ENCODE measurements around the gene MAP3K7. TPM values are rescaled to one million over a fixed set of nuclear protein-coding genes. Genes with fewer than 3 reads are reported as not detected.

MAP3K7 gene
- total and polyA plus RNA-seq, 11 donors: 9.6 to 26.1 (median 18.0) TPM

DNA sequence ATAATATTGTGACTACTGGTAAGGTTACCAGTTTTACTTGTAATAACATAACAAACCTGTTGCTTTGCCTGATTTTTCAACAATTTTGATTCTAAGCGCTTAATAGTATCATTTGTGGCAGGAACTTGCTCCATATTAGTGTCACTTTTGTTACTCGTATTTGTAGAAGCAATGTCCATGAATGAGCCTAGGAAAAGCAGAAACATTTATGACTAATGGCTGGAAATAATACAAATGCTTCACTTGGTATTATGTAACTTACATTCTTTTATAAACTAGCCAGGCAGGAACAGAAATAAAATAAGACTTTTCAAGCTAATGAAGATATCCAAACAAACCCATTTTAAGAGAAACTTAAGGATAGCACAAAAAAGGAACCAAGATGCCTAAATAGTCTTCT lies 38.9 kb downstream of the MAP3K7 start:
- intact Hi-C loops (cut with DNase I): no loop called here
- Histone ChIP-seq H3K27ac (no peak overlapping the region), H3K27me3 (no peaks in the 10 kb centered on the region), H3K4me3 (no peak overlapping the region), H3K9me3 (no peaks in the 10 kb centered on the region), H3K36me3 (peaks cover 0 to 100% (median 99%) of the 10 kb centered on the region in 9 donors), H3K4me1 (peaks cover 0 to 4% (median 0%) of the 10 kb centered on the region in 12 donors)
- 91 to 98% (median 97%) methylated on average over 2 of the region's 2 CpGs for WGBS, 4 donors
- DNase-seq (no peak), ATAC-seq (no peak)
- no peak for TF ChIP-seq CTCF (IDR thresholded peaks at IDR 0.05)
- TF ChIP-seq POLR2A (IDR thresholded peaks at IDR 0.05): no peak

GRCh38 chr6:90547079-90547478 lies 39.8 kb downstream of the MAP3K7 start:
- intact Hi-C loops (cut with DNase I): no loop called here
- WGBS, 4 donors: 76 to 80% (median 79%) methylated on average over 4 of the region's 4 CpGs
- no peaks in the 10 kb centered on the region for H3K27me3 ChIP-seq

DNA sequence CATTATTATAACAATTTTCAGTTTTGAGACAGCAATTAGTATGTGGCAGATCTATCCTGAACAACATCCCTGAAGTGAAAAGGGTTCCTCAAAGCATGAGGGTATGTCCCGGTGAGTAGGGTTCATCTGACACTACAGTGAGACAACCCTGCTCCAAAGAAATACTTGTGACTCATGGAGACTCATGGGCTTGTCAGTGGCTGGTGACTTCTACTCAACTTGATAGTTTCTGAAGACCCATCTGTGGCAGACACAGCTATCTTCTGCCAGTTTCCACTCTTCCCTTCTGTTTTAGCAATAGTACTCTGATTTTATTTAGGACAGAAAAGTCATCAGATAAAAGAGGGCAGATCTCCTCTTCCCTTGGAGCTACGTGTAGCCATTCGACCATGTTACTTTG lies 41.4 kb downstream of the MAP3K7 start:
- H3K27ac ChIP-seq: no peak overlapping the region
- H3K9me3 ChIP-seq: no peaks in the 10 kb centered on the region
- no peak for DNase-seq
- H3K4me3 ChIP-seq: no peak overlapping the region
- intact Hi-C loops (cut with DNase I): no loop called here
- H3K4me1 ChIP-seq: peaks cover 0 to 4% (median 0%) of the 10 kb centered on the region in 12 donors
- H3K36me3 ChIP-seq: peaks cover 0 to 100% (median 89%) of the 10 kb centered on the region in 9 donors
- ATAC-seq: no peak
- WGBS, 4 donors: 92 to 97% (median 92%) methylated on average over 3 of the region's 3 CpGs
- TF ChIP-seq POLR2A (IDR thresholded peaks at IDR 0.05) (no peak), CTCF (IDR thresholded peaks at IDR 0.05) (no peak)
- H3K27me3 ChIP-seq: no peaks in the 10 kb centered on the region

More at GRCh38 chr6:90547079-90547478, 39.8 kb downstream of the MAP3K7 start:
- TF ChIP-seq POLR2A (IDR thresholded peaks at IDR 0.05): no peak
- TF ChIP-seq CTCF (IDR thresholded peaks at IDR 0.05): no peak
- Histone ChIP-seq H3K4me3 (no peak overlapping the region), H3K9me3 (no peaks in the 10 kb centered on the region), H3K4me1 (peaks cover 0 to 4% (median 0%) of the 10 kb centered on the region in 12 donors), H3K27ac (no peak overlapping the region), H3K36me3 (peaks cover 0 to 100% (median 97%) of the 10 kb centered on the region in 9 donors)
- no peak for DNase-seq
- ATAC-seq: no peak

DNA sequence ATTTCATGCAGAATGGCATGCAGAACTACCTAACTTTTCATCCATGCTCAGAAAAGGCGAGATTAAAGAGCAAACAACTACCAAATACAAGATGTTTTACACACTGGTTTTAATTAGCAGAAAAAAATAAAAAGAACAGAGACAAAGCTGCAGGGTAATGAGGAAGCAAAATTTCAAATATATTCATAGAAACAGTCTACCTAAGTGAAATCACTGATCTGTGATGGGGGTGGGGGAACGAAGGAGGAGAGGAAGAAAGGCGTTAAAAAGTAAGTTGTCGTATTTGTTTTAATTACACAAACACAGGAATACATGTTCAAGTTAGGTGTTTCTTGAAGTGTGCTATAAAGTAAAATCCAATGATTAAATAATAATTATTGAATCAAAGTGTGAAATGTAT lies 42.1 kb downstream of the MAP3K7 start:
- no peaks in the 10 kb centered on the region for H3K27me3 ChIP-seq
- DNase-seq (no peak), ATAC-seq (no peak)
- H3K4me3 ChIP-seq: no peak overlapping the region
- H3K4me1 ChIP-seq: peaks cover 0 to 4% (median 0%) of the 10 kb centered on the region in 12 donors
- H3K36me3 ChIP-seq: peaks cover 0 to 97% (median 82%) of the 10 kb centered on the region in 9 donors
- no peaks in the 10 kb centered on the region for H3K9me3 ChIP-seq
- intact Hi-C loops (cut with DNase I): no loop called here
- H3K27ac ChIP-seq: no peak overlapping the region
- no peak for TF ChIP-seq POLR2A (IDR thresholded peaks at IDR 0.05)
- no peak for TF ChIP-seq CTCF (IDR thresholded peaks at IDR 0.05)
- 95 to 98% (median 97%) methylated on average over 4 of the region's 4 CpGs for WGBS, 4 donors
